MM.1S (cell line): ENCODE results near the gene ASIC5.
A peak's percentile ranks its signal among the peaks of the same experiment; 100 is the strongest.

Experiments
- DNase-seq: peaks from one replicate; pipeline ENCODE4 v3.0.0-alpha.2; 2015
- H2AFZ ChIP-seq: fragments of 300-600 bp; sonication (generic); 2 replicates; pipeline ENCODE4 v1.6.0; 2016; ENCODE audit warnings: antibody characterized with exemption, low read length
- H3F3A ChIP-seq: fragments of 300-600 bp; sonication (generic); 2 replicates; pipeline ENCODE4 v1.6.1; 2016; ENCODE audit warnings: mild to moderate bottlenecking, antibody characterized with exemption, low read length, moderate library complexity, mixed read lengths; ENCODE audit not compliant: insufficient read depth
- H3K27ac ChIP-seq: fragments of 300-600 bp; sonication (generic); 2 replicates; pipeline ENCODE4 v1.5.1; 2016; ENCODE audit warnings: mild to moderate bottlenecking, low read length
- H3K27me3 ChIP-seq: fragments of 300-600 bp; sonication (generic); replicated peaks from 2 replicates; pipeline ENCODE4 v1.6.0; 2016; ENCODE audit warnings: low read length; ENCODE audit not compliant: insufficient read depth
- H3K36me3 ChIP-seq: fragments of 300-600 bp; sonication (generic); replicated peaks from 2 replicates; pipeline ENCODE4 v1.6.1; 2016; ENCODE audit warnings: mild to moderate bottlenecking, low read length, mixed read lengths; ENCODE audit not compliant: insufficient read depth
- H3K4me1 ChIP-seq: fragments of 300-600 bp; sonication (generic); 2 replicates; pipeline ENCODE4 v1.6.1; 2016; ENCODE audit warnings: low read length, mixed read lengths
- H3K4me2 ChIP-seq: fragments of 300-600 bp; sonication (generic); 2 replicates; pipeline ENCODE4 v1.6.0; 2016; ENCODE audit warnings: low read depth, low read length
- H3K4me3 ChIP-seq: fragments of 300-600 bp; sonication (generic); 2 replicates; pipeline ENCODE4 v1.5.1; 2016; ENCODE audit warnings: low read length, mixed read lengths
- H3K79me2 ChIP-seq: fragments of 300-600 bp; sonication (generic); 2 replicates; pipeline ENCODE4 v1.6.1; 2016; ENCODE audit warnings: mixed run types, low read length, mixed read lengths
- H3K9ac ChIP-seq: fragments of 300-600 bp; sonication (generic); 2 replicates; pipeline ENCODE4 v1.6.1; 2016; ENCODE audit warnings: low read length, mixed read lengths
- H3K9me2 ChIP-seq: fragments of 300-600 bp; sonication (generic); replicated peaks from 2 replicates; pipeline ENCODE4 v1.6.1; 2016; ENCODE audit warnings: mild to moderate bottlenecking, low read length, mixed read lengths; ENCODE audit not compliant: insufficient read depth
- H3K9me3 ChIP-seq: fragments of 300-600 bp; sonication (generic); replicated peaks from 2 replicates; pipeline ENCODE4 v1.6.1; 2016; ENCODE audit warnings: mild to moderate bottlenecking, low read length, mixed read lengths; ENCODE audit not compliant: insufficient read depth
- H4K20me1 ChIP-seq: fragments of 300-600 bp; sonication (generic); 2 replicates; pipeline ENCODE4 v1.6.1; 2016; ENCODE audit warnings: mild to moderate bottlenecking, low read length, moderate library complexity, mixed read lengths; ENCODE audit not compliant: insufficient read depth
- CTCF ChIP-seq: fragments of 300-600 bp; sonication (generic); IDR thresholded peaks from 2 replicates; pipeline ENCODE4 v1.5.1; 2016; ENCODE audit warnings: antibody characterized with exemption, low read length, mixed read lengths
- EZH2 ChIP-seq: fragments of 300-600 bp; sonication (generic); optimal IDR thresholded peaks from 2 replicates; pipeline ENCODE3; 2017; ENCODE audit warnings: low read depth, mild to moderate bottlenecking, antibody characterized with exemption, low read length, mixed read lengths
- EZH2phosphoT487 ChIP-seq: fragments of 300-600 bp; sonication (generic); IDR thresholded peaks from 2 replicates; pipeline ENCODE4 v1.6.1; 2018; ENCODE audit warnings: antibody characterized with exemption, low read length

Gene ASIC5

GRCh38 chr4:155909615-155910226 is 43.6 kb upstream of the ASIC5 start:
- H3K79me2 ChIP-seq = no peaks in the 10 kb centered on the region
- H3K9me3 ChIP-seq = no peaks in the 10 kb centered on the region
- no peaks in the 10 kb centered on the region for H3K9me2 ChIP-seq
- H3F3A ChIP-seq = peaks cover 20% of the 10 kb centered on the region
- no peak overlapping the region for H2AFZ ChIP-seq
- DNase-seq = no peak
- no peak overlapping the region for H3K9ac ChIP-seq
- H4K20me1 ChIP-seq = no peaks in the 10 kb centered on the region
- H3K4me1 ChIP-seq = peaks cover 22% of the 10 kb centered on the region
- H3K4me3 ChIP-seq = no peak overlapping the region
- H3K36me3 ChIP-seq = no peaks in the 10 kb centered on the region
- H3K4me2 ChIP-seq = peak overlapping the region; percentile 98; the same call in 1 of the 2 replicates
- TF ChIP-seq CTCF (no peak), EZH2phosphoT487 (no peak), EZH2 (no peak)
- H3K27me3 ChIP-seq = no peaks in the 10 kb centered on the region
- H3K27ac ChIP-seq = peak overlapping the region; percentile 99; the same call in 1 of the 2 replicates

GRCh38 chr4:155908187-155909139 is 42.4 kb upstream of the ASIC5 start:
- Histone ChIP-seq H3K9me3 (no peaks in the 10 kb centered on the region), H3K27me3 (no peaks in the 10 kb centered on the region), H4K20me1 (no peaks in the 10 kb centered on the region), H3F3A (peaks cover 20% of the 10 kb centered on the region), H3K9me2 (no peaks in the 10 kb centered on the region), H3K4me3 (peak overlapping the region; percentile 59), H3K4me1 (peaks cover 22% of the 10 kb centered on the region), H3K9ac (peak overlapping the region; percentile 78), H3K4me2 (peak overlapping the region; percentile 98), H3K36me3 (no peaks in the 10 kb centered on the region), H3K27ac (peak overlapping the region; percentile 99), H3K79me2 (no peaks in the 10 kb centered on the region), H2AFZ (peak overlapping the region; percentile 78)
- TF ChIP-seq CTCF (no peak), EZH2 (no peak)
- DNase-seq = peak; percentile 92

GRCh38 chr4:155907556-155907955 is 41.5 kb upstream of the ASIC5 start:
- no peak for TF ChIP-seq EZH2
- no peak for TF ChIP-seq CTCF
- no peak for TF ChIP-seq EZH2phosphoT487
- Histone ChIP-seq H3K4me1 (peaks cover 22% of the 10 kb centered on the region), H3K36me3 (no peaks in the 10 kb centered on the region), H3K4me2 (peak overlapping the region; percentile 98), H3K9me2 (no peaks in the 10 kb centered on the region), H3F3A (peaks cover 20% of the 10 kb centered on the region), H4K20me1 (no peaks in the 10 kb centered on the region), H3K4me3 (peak overlapping the region; percentile 59), H3K27ac (peak overlapping the region; percentile 99), H2AFZ (peak overlapping the region; percentile 78), H3K9me3 (no peaks in the 10 kb centered on the region), H3K27me3 (no peaks in the 10 kb centered on the region), H3K9ac (peak overlapping the region; percentile 78; the same call in 1 of the 2 replicates), H3K79me2 (no peaks in the 10 kb centered on the region)
- no peak for DNase-seq
